ENCODE data around the gene CELA3B. TPM values are rescaled to one million over a fixed set of nuclear protein-coding genes. Genes with fewer than 3 reads are reported as not detected.

The CELA3B gene
- total RNA-seq, 4 donors from 2014 or later, result not detected

DNA sequence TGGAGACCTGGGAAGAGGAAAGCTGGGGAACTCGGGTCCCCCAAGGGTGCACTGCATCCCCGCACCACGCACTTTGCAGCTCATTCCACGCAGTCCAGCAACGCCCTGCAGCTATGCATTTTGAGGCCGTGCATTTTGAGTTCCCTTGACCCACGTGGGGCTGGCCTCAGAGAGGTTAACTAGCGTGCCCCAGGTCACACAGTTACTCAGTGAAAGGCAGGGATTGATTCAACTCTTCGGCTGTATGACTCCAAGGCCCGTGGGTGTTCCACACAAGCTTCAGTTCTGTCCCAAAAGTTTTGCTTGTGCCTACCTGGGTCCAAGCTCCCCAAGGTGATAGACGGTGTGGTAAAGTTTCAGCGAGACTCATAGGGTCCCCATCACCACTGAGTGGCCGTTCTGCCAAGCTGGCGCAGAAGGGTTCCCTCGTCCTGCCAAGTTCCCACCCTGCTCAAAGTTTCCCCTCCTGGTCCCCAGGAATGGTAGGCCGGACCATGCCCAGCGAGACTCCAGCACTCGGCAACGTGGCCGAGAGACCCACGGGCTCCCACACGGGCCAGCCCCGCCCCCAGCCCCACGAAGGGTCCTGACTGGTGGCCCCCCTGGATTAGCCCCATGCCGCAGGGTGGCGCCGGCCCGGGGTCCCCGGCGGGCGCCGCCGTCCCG is 40.3 kb upstream of the CELA3B start:
- Histone ChIP-seq H3K27ac (peak overlapping the region; percentile 66 to 98 (median 95)), H3K4me3 (replicated peaks in 1 of 3) (peak overlapping the region in 2 of 3 donors; percentile 47 to 65), H3K4me1 (peaks cover 64 to 77% of the 10 kb centered on the region in 2 donors), H3K27me3 (no peaks in the 10 kb centered on the region), H3K9me3 (no peaks in the 10 kb centered on the region), H3K36me3 (no peaks in the 10 kb centered on the region)
- intact Hi-C loops (cut with DNase I), result loop anchor here (5.0 kb wide), 1 partner anchor 34 kb away; no protein-coding TSS in a partner anchor
- WGBS, 2 donors, result 6 to 10% methylated on average over 12 of the region's 34 CpGs
- TF ChIP-seq POLR2A (IDR thresholded peaks at IDR 0.05), result no peak
- TF ChIP-seq, protein P1, sequence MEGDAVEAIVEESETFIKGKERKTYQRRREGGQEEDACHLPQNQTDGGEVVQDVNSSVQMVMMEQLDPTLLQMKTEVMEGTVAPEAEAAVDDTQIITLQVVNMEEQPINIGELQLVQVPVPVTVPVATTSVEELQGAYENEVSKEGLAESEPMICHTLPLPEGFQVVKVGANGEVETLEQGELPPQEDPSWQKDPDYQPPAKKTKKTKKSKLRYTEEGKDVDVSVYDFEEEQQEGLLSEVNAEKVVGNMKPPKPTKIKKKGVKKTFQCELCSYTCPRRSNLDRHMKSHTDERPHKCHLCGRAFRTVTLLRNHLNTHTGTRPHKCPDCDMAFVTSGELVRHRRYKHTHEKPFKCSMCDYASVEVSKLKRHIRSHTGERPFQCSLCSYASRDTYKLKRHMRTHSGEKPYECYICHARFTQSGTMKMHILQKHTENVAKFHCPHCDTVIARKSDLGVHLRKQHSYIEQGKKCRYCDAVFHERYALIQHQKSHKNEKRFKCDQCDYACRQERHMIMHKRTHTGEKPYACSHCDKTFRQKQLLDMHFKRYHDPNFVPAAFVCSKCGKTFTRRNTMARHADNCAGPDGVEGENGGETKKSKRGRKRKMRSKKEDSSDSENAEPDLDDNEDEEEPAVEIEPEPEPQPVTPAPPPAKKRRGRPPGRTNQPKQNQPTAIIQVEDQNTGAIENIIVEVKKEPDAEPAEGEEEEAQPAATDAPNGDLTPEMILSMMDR (IDR thresholded peaks at IDR 0.05), result no peak
- DNase-seq, result peak; percentile 18 to 40

DNA sequence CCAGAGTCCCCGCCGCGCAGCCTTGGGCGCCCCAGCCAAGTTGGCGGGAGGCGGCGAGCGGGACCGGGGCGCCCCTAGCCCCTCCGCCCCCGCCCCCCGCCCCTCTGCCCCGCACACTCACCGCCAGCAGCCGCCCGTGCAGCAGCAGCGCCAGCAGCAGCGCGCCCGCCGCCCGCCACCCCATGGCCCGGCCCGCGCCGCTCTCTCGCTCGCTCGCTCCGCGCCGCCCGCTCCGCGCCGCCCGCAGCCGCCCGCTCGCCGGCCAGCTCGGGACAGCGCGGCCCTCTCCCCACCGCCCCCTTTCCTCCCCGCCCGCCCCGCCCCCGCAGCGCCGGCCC is 39.8 kb upstream of the CELA3B start, which contains the start of gene HSPG2:
Gene HSPG2 (minus strand): TSS at position 277 of the 338 bp plus-strand sequence. CDS start 93 bp downstream, at position 184.
- DNase-seq, result no peak
- intact Hi-C loops (cut with DNase I), result loop anchor here (5.0 kb wide), 1 partner anchor 35 kb away; no protein-coding TSS in a partner anchor
- Histone ChIP-seq H3K4me1 (peaks cover 59 to 72% of the 10 kb centered on the region in 2 donors), H3K27me3 (no peaks in the 10 kb centered on the region), H3K36me3 (no peaks in the 10 kb centered on the region), H3K4me3 (replicated peaks in 1 of 3) (peak within 1 kb of the TSS in 2 of 3 donors; percentile 47 to 65), H3K27ac (peak within 1 kb of the TSS; percentile 66 to 98 (median 95)), H3K9me3 (no peaks in the 10 kb centered on the region)
- TF ChIP-seq, protein P1 (IDR thresholded peaks at IDR 0.05), result no peak
- TF ChIP-seq POLR2A (IDR thresholded peaks at IDR 0.05), result peak in 1 of 2 donors; percentile 51
- WGBS, 2 donors, result no CpG with 5 or more reads among the region's 52 CpGs

DNA sequence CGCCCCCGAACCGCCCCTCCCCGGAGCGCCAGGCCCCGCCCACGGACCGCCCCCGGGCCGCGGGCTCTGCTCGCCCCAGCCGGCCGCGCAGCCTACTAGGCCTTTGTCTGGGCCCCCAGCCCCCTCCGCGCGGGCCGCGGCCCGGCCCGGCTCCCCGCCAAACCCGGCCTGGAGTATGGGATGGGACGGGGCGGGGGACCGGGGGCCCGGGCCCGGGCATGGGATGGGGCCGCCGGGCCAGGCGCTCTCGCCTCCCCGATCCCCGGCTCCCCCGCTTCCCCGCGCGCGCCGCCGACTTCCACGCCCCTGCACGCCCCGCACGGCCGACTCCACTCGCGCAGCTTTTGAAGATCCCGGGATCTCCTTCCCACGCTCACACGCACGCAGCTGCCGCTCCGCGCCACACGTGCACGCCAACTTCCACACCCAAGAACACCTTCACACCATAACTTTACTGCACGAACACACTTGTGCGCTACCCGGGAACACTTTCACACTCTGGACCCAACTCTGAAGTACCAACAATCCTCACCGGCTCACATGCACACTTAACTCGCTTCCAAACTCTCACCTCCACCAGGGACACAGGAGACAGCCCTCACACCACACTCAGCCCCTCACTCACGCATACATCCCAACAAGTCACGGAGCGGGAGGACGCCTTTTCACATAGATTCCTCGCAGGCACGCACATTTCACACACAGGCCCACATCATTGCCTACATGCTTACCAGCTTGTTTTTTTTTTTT is 39.3 kb upstream of the CELA3B start:
- no peaks in the 10 kb centered on the region for H3K9me3 ChIP-seq
- H3K27ac ChIP-seq, result peak overlapping the region; percentile 63 to 73 (median 71)
- H3K36me3 ChIP-seq, result no peaks in the 10 kb centered on the region
- intact Hi-C loops (cut with DNase I), result loop anchor here (5.0 kb wide), 1 partner anchor 35 kb away; no protein-coding TSS in a partner anchor
- no peaks in the 10 kb centered on the region for H3K27me3 ChIP-seq
- DNase-seq, result peak; percentile 86 to 88
- peak overlapping the region in 2 of 3 donors; percentile 26 to 41 for H3K4me3 ChIP-seq (replicated peaks in 1 of 3)
- 14 to 29% methylated on average over 17 to 38 of the region's 69 CpGs for WGBS, 2 donors
- TF ChIP-seq, protein P1 (IDR thresholded peaks at IDR 0.05), result no peak
- TF ChIP-seq POLR2A (IDR thresholded peaks at IDR 0.05), result no peak
- H3K4me1 ChIP-seq, result peaks cover 53 to 67% of the 10 kb centered on the region in 2 donors

- peak overlapping the region; percentile 52 to 68 (median 64) for H3K27ac ChIP-seq
- H3K4me3 ChIP-seq (replicated peaks in 1 of 3), result no peak overlapping the region
- TF ChIP-seq, protein P1 (IDR thresholded peaks at IDR 0.05), result no peak
- no peaks in the 10 kb centered on the region for H3K9me3 ChIP-seq
- H3K27me3 ChIP-seq, result no peaks in the 10 kb centered on the region
- H3K4me1 ChIP-seq, result peaks cover 41 to 53% of the 10 kb centered on the region in 2 donors
- no peak for DNase-seq
- WGBS, 2 donors, result 63 to 75% methylated on average over 11 of the region's 11 CpGs
- intact Hi-C loops (cut with DNase I), result loop anchor here (5.0 kb wide), 1 partner anchor 37 kb away; no protein-coding TSS in a partner anchor
- H3K36me3 ChIP-seq, result no peaks in the 10 kb centered on the region
Observed at GRCh38 chr1:21938732-21939538, 37.9 kb upstream of the CELA3B start.

Measured in thyroid gland (tissue), 4 donors.